ENCODE results near the gene PARP6. TPM values are rescaled to one million over a fixed set of nuclear protein-coding genes. Genes with fewer than 3 reads are reported as not detected.

PARP6 gene
- total and polyA plus RNA-seq, 2 of the 8 experiments (the other 6 are each of a cell fraction or from before 2014, with no cell fraction given), result 39.8 to 45.3 TPM

DNA sequence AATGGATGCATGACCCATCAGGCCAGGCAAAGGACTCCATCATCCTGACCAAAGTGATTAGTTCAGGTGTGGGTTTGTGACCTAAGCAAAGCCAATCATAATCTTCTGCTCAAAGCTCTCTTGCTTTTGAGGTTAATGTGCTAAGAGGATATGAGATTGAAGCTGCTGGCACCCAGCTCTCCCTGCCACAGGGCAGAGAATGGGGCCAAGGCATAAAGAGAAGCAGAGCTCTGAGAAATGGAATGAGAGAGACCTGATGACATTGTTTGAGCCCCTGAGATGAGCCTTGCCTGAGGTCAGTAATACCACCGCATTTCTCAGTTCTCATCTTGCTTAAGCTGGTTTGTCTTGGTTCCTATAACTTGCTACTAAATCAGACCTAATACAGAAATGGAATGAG lies 6.4 kb upstream of the PARP6 start:
- no peak overlapping the region for H2BK120ac ChIP-seq (replicated peaks; ENCODE audit: low read depth, low read length)
- H3K27ac ChIP-seq (ENCODE audit: low read depth, low read length), result no peak overlapping the region
- H2AFZ ChIP-seq (ENCODE audit: low read length), result no peak overlapping the region
- H3K14ac ChIP-seq (ENCODE audit: insufficient read length), result no peak overlapping the region
- H2BK20ac ChIP-seq (ENCODE audit: low read length), result no peak overlapping the region
- no peaks in the 10 kb centered on the region for H3K4me1 ChIP-seq (replicated peaks in 1 of 4; ENCODE audit: control insufficient read depth in 3 of 4, insufficient read depth in 4 of 4, low read length in 3 of 4)
- H3K36me3 ChIP-seq (ENCODE audit: control insufficient read depth in 2 of 4, insufficient read depth in 4 of 4, low read length in 3 of 4), result no peaks in the 10 kb centered on the region
- no peak overlapping the region for H4K91ac ChIP-seq (replicated peaks; ENCODE audit: insufficient read length, low read length)
- H4K20me1 ChIP-seq (replicated peaks in 1 of 2; ENCODE audit: control insufficient read depth in 1 of 2, insufficient read depth in 2 of 2, low read length in 2 of 2), result no peaks in the 10 kb centered on the region
- H2AK5ac ChIP-seq (ENCODE audit: low read depth, low read length), result no peak overlapping the region
- H4K8ac ChIP-seq (ENCODE audit: extremely low read depth, insufficient read depth, low read length), result no peak overlapping the region
- no peak overlapping the region for H3K56ac ChIP-seq (replicated peaks; ENCODE audit: insufficient read length, low read depth, low read length)
- H3K4ac ChIP-seq (replicated peaks; ENCODE audit: insufficient read length, low read depth, low read length), result no peak overlapping the region
- H3K27me3 ChIP-seq (replicated peaks in 1 of 4; ENCODE audit: control insufficient read depth in 3 of 4, extremely low read depth in 1 of 4, insufficient read depth in 3 of 4, low read length in 3 of 4), result peaks cover 0 to 3% (median 0%) of the 10 kb centered on the region in 4 experiments; a peak in 2 of 7 replicates
- no peak overlapping the region for H2BK12ac ChIP-seq (ENCODE audit: low read depth, low read length)
- no peak overlapping the region for H3K4me2 ChIP-seq (ENCODE audit: insufficient read depth in 1 of 2, low read depth in 2 of 2, low read length in 2 of 2)
- H3K23me2 ChIP-seq (ENCODE audit: low read depth, low read length), result no peaks in the 10 kb centered on the region
- H3K79me1 ChIP-seq (ENCODE audit: low read depth, low read length), result no peaks in the 10 kb centered on the region
- ChIA-PET CTCF (ENCODE audit: partially characterized antibody) (interaction anchor here (1.0 to 2.6 kb wide), 4 partner anchors 8 to 400 kb away, joined by 3 to 20 read pairs (median 4); no protein-coding TSS in a partner anchor), POLR2A (ENCODE audit: partially characterized antibody) (no interaction called here)
- FAIRE-seq (no peak), DNase-seq (ENCODE audit: low read depth in 1 of 2, low spot score in 2 of 2) (no peak)
- no peak overlapping the region for H3K18ac ChIP-seq (ENCODE audit: extremely low read depth, low read length)
- no peak overlapping the region for H2BK15ac ChIP-seq (ENCODE audit: low read length)
- no peaks in the 10 kb centered on the region for H3K79me2 ChIP-seq (ENCODE audit: control insufficient read depth in 1 of 2, insufficient read depth in 2 of 2, low read length in 2 of 2)
- H4K5ac ChIP-seq (ENCODE audit: insufficient read length, low read depth, low read length), result no peak overlapping the region
- H3K9me3 ChIP-seq (ENCODE audit: insufficient read depth in 2 of 2, low read depth in 1 of 2, low read length in 1 of 2), result no peaks in the 10 kb centered on the region
- no peak overlapping the region for H3K9ac ChIP-seq (replicated peaks in 1 of 4; ENCODE audit: extremely low read depth in 1 of 4, low read depth in 3 of 4, low read length in 3 of 4)
- no peak overlapping the region for H3K4me3 ChIP-seq (ENCODE audit: extremely low read depth in 1 of 4, insufficient read depth in 2 of 4, low read depth in 3 of 4, low read length in 4 of 4)
- WGBS, 2 experiments (ENCODE audit: extremely low coverage in 1 of 2, insufficient coverage in 1 of 2, insufficient read length in 1 of 2, insufficient replicate concordance in 2 of 2, low coverage in 1 of 2, low lambda C conversion rate in 2 of 2, missing lambda C conversion rate in 1 of 2), result 92% methylated on average over 1 of the region's 1 CpG; no CpG with 5 or more reads in 1 of the 2 experiments
- no peak overlapping the region for H2BK5ac ChIP-seq (ENCODE audit: low read depth, low read length)
- H3K23ac ChIP-seq (ENCODE audit: insufficient read length), result no peak overlapping the region
- TF ChIP-seq RXRA (IDR thresholded peaks at IDR 0.05; ENCODE audit: insufficient read depth, low read depth, low read length), result no peak

Data from H1 (cell line).